ENCODE results near the gene HLA-DQA1. TPM values are rescaled to one million over a fixed set of nuclear protein-coding genes. Genes with fewer than 3 reads are reported as not detected.

Gene HLA-DQA1
- total RNA-seq, 5 donors from 2014 or later (not counting 1 experiment from before 2014, with no cell fraction given): 6.9 to 25.8 (median 10.8) TPM

DNA sequence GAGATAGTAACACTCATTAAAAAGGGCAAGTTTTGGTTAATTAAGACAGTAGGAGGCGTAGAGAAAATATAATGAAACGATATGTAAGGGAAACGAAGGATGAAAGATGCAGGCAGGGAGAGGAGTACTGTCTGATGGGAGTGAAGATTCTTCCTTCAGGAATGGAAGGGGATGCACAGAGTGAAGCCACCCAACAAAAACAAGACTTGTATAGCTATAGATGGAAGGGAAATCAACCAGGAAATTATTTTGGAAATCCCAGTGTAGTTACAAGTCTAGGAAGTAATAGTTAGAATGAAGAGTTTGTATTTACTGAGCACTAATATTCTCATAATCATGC is 27.8 kb upstream of the HLA-DQA1 start:
- Mint-ChIP-seq H3K27me3 (no peaks in the 10 kb centered on the region), H3K9me3 (no peaks in the 10 kb centered on the region), H3K27ac (no peak overlapping the region), H3K36me3 (no peaks in the 10 kb centered on the region), H3K4me3 (no peak overlapping the region), H3K4me1 (peaks cover 4 to 22% (median 5%) of the 10 kb centered on the region in 3 donors)
- POLR2A ChIA-PET: interaction anchor here in 1 of 2 donors (0.7 to 0.8 kb wide), 2 partner anchors 14 to 31 kb away, joined by 5 to 6 read pairs; no protein-coding TSS in a partner anchor
- H3K4me1 ChIP-seq (ENCODE audit: control insufficient read depth in 1 of 2, extremely low read depth in 1 of 2, insufficient read depth in 2 of 2, low read length in 2 of 2): peaks cover 3% of the 10 kb centered on the region in 2 experiments
- WGBS (ENCODE audit: insufficient coverage): 71% methylated on average over 2 of the region's 3 CpGs
- DNase-seq: no peak
- CTCF ChIA-PET: no interaction called here
- ATAC-seq (replicated peaks in 1 of 4): no peak
- no peaks in the 10 kb centered on the region for H3K27me3 ChIP-seq (replicated peaks in 1 of 2; ENCODE audit: control insufficient read depth in 2 of 2, extremely low read depth in 1 of 2, insufficient read depth in 2 of 2, low read length in 1 of 2)
- H3K36me3 ChIP-seq (ENCODE audit: control insufficient read depth in 2 of 2, extremely low read depth in 1 of 2, insufficient read depth in 1 of 2, low read length in 1 of 2): no peaks in the 10 kb centered on the region
- no peak overlapping the region for H3K4me3 ChIP-seq (ENCODE audit: control insufficient read depth in 1 of 2, extremely low read depth in 1 of 2, low read length in 1 of 2)
- H3K9me3 ChIP-seq: no peaks in the 10 kb centered on the region
- H3K27ac ChIP-seq (ENCODE audit: low read length): peak overlapping the region; percentile 96

DNA sequence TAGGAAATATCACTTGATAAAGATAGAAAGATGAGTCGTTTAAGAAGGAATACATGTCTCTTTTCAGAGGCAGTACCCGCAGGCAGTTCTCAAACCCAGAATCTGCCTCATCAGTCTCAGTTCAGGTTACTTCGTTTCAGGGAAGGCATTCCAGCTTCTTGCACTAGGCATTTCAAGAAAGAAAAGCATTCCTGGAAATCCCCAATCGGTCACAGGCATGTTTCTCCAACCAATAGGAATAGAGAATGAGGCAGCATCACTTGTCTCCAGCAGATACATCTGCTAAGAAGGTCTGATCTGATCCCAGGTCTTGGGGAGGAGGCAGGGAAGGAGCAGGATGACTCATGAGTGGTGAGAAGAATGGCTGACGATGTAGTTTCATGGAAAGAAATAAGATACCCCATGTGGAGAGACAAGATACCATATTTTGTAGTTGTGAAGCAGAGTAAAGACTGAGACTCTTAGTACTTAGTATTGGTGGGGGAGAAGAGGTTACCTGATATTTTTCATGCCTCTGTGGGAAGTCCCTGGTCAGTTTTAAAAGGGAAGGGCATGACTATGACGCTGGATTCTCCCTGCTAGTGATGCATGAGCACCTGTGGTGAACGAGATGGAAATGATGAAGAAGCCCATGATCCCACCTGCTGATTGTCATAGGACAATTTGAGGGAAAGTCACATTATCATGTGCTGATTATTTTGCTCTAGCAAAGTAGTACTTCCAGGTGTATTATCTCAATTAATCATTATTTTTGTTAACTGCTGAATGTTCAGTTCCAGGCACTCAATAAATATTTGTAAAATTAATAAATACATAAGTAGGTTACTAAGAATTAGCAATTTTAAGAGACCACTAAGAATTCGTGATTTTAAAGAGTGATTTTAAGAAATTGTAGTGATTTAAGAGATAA is 27.2 kb upstream of the HLA-DQA1 start:
- WGBS (ENCODE audit: insufficient coverage): 0% methylated on average over 2 of the region's 8 CpGs
- CTCF ChIA-PET: no interaction called here

DNA sequence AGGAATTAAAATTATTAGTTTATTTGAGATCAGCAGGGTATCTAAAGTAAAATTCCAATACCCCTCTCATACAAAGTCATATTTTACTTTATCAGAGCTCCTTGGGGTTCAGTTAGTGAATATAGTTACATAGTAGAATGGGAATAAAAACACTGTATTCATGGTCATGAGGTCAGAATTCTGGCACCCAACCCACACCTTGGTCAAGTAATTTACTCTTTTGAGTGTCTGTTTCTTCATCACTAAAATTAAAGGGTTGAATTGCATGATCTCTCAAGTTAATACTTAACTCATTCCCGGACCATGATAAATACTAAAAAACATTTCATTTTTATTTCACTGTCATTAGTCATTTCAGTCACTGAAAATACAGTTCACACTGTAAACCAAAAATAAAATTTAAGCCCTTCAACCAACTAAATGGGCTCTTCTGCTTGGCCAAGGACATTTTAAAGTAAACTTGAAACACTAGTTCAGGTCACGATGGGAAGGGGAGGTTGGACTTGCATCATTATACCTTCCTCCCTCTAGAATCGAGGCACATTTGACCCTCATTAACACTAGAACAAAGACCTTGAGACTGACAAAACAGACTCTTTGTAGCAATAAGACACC is 26.4 kb upstream of the HLA-DQA1 start:
- POLR2A ChIA-PET: no interaction called here

More for the DNA sequence above, 27.2 kb upstream of the HLA-DQA1 start:
- no peak overlapping the region for H3K27ac Mint-ChIP-seq
- Histone ChIP-seq H3K4me3 (ENCODE audit: control insufficient read depth in 1 of 2, extremely low read depth in 1 of 2, low read length in 1 of 2) (peak overlapping the region in 1 of 2 donors; percentile 39), H3K27me3 (replicated peaks in 1 of 2; ENCODE audit: control insufficient read depth in 2 of 2, extremely low read depth in 1 of 2, insufficient read depth in 2 of 2, low read length in 1 of 2) (no peaks in the 10 kb centered on the region), H3K27ac (ENCODE audit: low read length) (peak overlapping the region; percentile 96), H3K4me1 (ENCODE audit: control insufficient read depth in 1 of 2, extremely low read depth in 1 of 2, insufficient read depth in 2 of 2, low read length in 2 of 2) (peaks cover 0 to 3% of the 10 kb centered on the region in 2 experiments), H3K9me3 (no peaks in the 10 kb centered on the region), H3K36me3 (ENCODE audit: control insufficient read depth in 2 of 2, extremely low read depth in 1 of 2, insufficient read depth in 1 of 2, low read length in 1 of 2) (no peaks in the 10 kb centered on the region)
- POLR2A ChIA-PET: interaction anchor here in 1 of 2 donors (0.7 to 0.8 kb wide), 2 partner anchors 13 to 31 kb away, joined by 5 to 6 read pairs; no protein-coding TSS in a partner anchor
- DNase-seq: peak in 31 of 35 experiments; percentile 8 to 93 (median 42)
- H3K4me3 Mint-ChIP-seq: no peak overlapping the region
- peak; percentile 94 to 100 (median 98) for ATAC-seq (replicated peaks in 1 of 4)
- H3K27me3 Mint-ChIP-seq: no peaks in the 10 kb centered on the region
- H3K9me3 Mint-ChIP-seq: no peaks in the 10 kb centered on the region
- no peaks in the 10 kb centered on the region for H3K36me3 Mint-ChIP-seq
- H3K4me1 Mint-ChIP-seq: peaks cover 0 to 16% (median 0%) of the 10 kb centered on the region in 3 donors

DNA sequence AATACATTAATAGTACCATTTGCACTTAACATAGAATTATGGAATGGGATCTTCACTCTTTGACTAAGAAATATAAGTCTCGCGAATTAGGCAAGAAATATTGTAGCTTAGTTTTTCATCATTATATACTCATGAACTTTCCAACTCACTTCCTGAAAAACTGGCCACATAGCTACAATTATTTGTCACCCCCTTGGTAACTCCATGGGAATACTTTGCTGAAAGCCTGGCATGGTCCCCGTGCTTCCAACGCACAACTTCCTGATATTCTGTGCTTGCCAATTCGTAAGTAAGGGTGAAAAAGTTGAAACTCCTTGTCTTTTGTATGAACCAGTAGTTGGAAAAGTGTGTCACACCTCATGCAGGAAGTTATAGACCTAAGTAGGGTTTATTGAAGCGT is 23.7 kb upstream of the HLA-DQA1 start:
- ChIA-PET CTCF (interaction anchor here in 1 of 2 donors (0.6 kb wide), 1 partner anchor 83 kb away, joined by 3 read pairs; no protein-coding TSS in a partner anchor), POLR2A (interaction anchor here in 1 of 2 donors (0.5 kb wide), 1 partner anchor 107 kb away, joined by 6 read pairs; no protein-coding TSS in a partner anchor)
- WGBS (ENCODE audit: insufficient coverage): no CpG with 5 or more reads among the region's 6 CpGs
- H3K4me3 Mint-ChIP-seq: no peak overlapping the region
- ATAC-seq (replicated peaks in 1 of 4) (no peak), DNase-seq (no peak)
- H3K27me3 ChIP-seq (replicated peaks in 1 of 2; ENCODE audit: control insufficient read depth in 2 of 2, extremely low read depth in 1 of 2, insufficient read depth in 2 of 2, low read length in 1 of 2): no peaks in the 10 kb centered on the region
- peaks cover 0 to 22% (median 0%) of the 10 kb centered on the region in 3 donors for H3K4me1 Mint-ChIP-seq
- H3K27me3 Mint-ChIP-seq: peaks cover 0 to 6% of the 10 kb centered on the region in 2 donors
- H3K4me3 ChIP-seq (ENCODE audit: control insufficient read depth in 1 of 2, extremely low read depth in 1 of 2, low read length in 1 of 2): no peak overlapping the region
- peaks cover 0 to 4% (median 3%) of the 10 kb centered on the region in 3 donors for H3K9me3 Mint-ChIP-seq
- no peak overlapping the region for H3K27ac ChIP-seq (ENCODE audit: low read length)
- no peaks in the 10 kb centered on the region for H3K36me3 Mint-ChIP-seq
- no peaks in the 10 kb centered on the region for H3K9me3 ChIP-seq
- no peaks in the 10 kb centered on the region for H3K36me3 ChIP-seq (ENCODE audit: control insufficient read depth in 2 of 2, extremely low read depth in 1 of 2, insufficient read depth in 1 of 2, low read length in 1 of 2)
- no peak overlapping the region for H3K27ac Mint-ChIP-seq
- peaks cover 0 to 3% of the 10 kb centered on the region in 2 experiments for H3K4me1 ChIP-seq (ENCODE audit: control insufficient read depth in 1 of 2, extremely low read depth in 1 of 2, insufficient read depth in 2 of 2, low read length in 2 of 2)

More for the DNA sequence above, 26.4 kb upstream of the HLA-DQA1 start:
- H3K27me3 Mint-ChIP-seq: no peaks in the 10 kb centered on the region
- Histone ChIP-seq H3K27me3 (replicated peaks in 1 of 2; ENCODE audit: control insufficient read depth in 2 of 2, extremely low read depth in 1 of 2, insufficient read depth in 2 of 2, low read length in 1 of 2) (no peaks in the 10 kb centered on the region), H3K4me1 (ENCODE audit: control insufficient read depth in 1 of 2, extremely low read depth in 1 of 2, insufficient read depth in 2 of 2, low read length in 2 of 2) (peaks cover 0 to 3% of the 10 kb centered on the region in 2 experiments), H3K27ac (ENCODE audit: low read length) (peak overlapping the region; percentile 96), H3K36me3 (ENCODE audit: control insufficient read depth in 2 of 2, extremely low read depth in 1 of 2, insufficient read depth in 1 of 2, low read length in 1 of 2) (no peaks in the 10 kb centered on the region), H3K9me3 (no peaks in the 10 kb centered on the region), H3K4me3 (ENCODE audit: control insufficient read depth in 1 of 2, extremely low read depth in 1 of 2, low read length in 1 of 2) (no peak overlapping the region)
- ATAC-seq (replicated peaks in 1 of 4) (no peak), DNase-seq (no peak)
- CTCF ChIA-PET: no interaction called here
- no peak overlapping the region for H3K27ac Mint-ChIP-seq
- peaks cover 0 to 21% (median 0%) of the 10 kb centered on the region in 3 donors for H3K4me1 Mint-ChIP-seq
- no CpG with 5 or more reads among the region's 3 CpGs for WGBS (ENCODE audit: insufficient coverage)
- no peaks in the 10 kb centered on the region for H3K9me3 Mint-ChIP-seq
- no peaks in the 10 kb centered on the region for H3K36me3 Mint-ChIP-seq
- no peak overlapping the region for H3K4me3 Mint-ChIP-seq

DNA sequence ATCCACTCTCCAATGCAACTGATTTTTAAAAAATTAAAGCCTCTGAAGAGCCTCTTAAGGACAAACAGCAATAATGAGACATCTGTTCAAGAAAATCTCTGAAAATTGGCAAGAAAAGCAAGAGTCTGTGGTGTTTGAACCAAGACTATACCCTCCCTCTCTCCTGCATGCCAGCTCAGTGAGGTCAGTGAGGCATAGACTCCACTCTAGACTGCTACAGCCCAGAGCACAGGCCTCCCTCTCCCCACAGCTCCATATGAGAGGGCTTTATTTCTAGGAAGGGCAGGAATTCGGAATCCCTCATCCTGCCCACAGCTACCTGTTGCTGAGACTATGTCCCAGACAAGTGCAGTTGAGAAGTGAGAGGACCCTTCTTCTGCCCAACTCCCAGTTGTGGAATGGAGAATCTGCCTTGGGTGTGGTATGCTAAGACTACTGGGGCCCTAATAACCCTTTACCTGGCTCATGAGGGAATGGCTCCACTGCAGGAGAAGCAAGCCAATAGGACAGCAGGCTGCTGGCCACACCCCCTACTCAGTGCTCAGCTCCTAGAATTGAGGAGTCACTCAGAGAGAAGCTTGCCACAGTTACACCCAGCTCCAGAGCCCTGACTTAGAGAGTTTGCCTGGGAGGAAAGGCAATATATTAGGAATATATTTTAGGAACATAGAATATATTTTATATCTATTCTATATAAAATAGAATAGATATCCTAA is 22.7 kb upstream of the HLA-DQA1 start:
- Histone ChIP-seq H3K27me3 (replicated peaks in 1 of 2; ENCODE audit: control insufficient read depth in 2 of 2, extremely low read depth in 1 of 2, insufficient read depth in 2 of 2, low read length in 1 of 2) (no peaks in the 10 kb centered on the region), H3K4me1 (ENCODE audit: control insufficient read depth in 1 of 2, extremely low read depth in 1 of 2, insufficient read depth in 2 of 2, low read length in 2 of 2) (no peaks in the 10 kb centered on the region), H3K4me3 (ENCODE audit: control insufficient read depth in 1 of 2, extremely low read depth in 1 of 2, low read length in 1 of 2) (no peak overlapping the region), H3K27ac (ENCODE audit: low read length) (no peak overlapping the region), H3K9me3 (no peaks in the 10 kb centered on the region), H3K36me3 (ENCODE audit: control insufficient read depth in 2 of 2, extremely low read depth in 1 of 2, insufficient read depth in 1 of 2, low read length in 1 of 2) (no peaks in the 10 kb centered on the region)
- POLR2A ChIA-PET: no interaction called here
- Mint-ChIP-seq H3K36me3 (no peaks in the 10 kb centered on the region), H3K9me3 (peaks cover 0 to 4% (median 3%) of the 10 kb centered on the region in 3 donors), H3K27ac (no peak overlapping the region), H3K4me3 (no peak overlapping the region), H3K27me3 (peaks cover 0 to 6% of the 10 kb centered on the region in 2 donors), H3K4me1 (peaks cover 0 to 22% (median 0%) of the 10 kb centered on the region in 3 donors)
- no peak for DNase-seq
- ATAC-seq (replicated peaks in 1 of 4): no peak
- CTCF ChIA-PET: no interaction called here
- no CpG with 5 or more reads among the region's 1 CpG for WGBS (ENCODE audit: insufficient coverage)
